IPS-20b (cell line): ENCODE data around the gene DYNLT4.
A peak's percentile ranks its signal among the peaks of the same experiment; 100 is the strongest.

ENCODE experiments used
- H3K27ac ChIP-seq: one replicate; pipeline ENCODE4 v1.5.1; 2013; ENCODE audit warnings: low read length
- H3K27me3 ChIP-seq: 2 replicates; pipeline ENCODE4 v1.6.1; 2013; ENCODE audit warnings: mild to moderate bottlenecking, low read length, inconsistent platforms; ENCODE audit not compliant: insufficient read depth
- H3K36me3 ChIP-seq: 2 replicates; pipeline ENCODE4 v1.6.1; 2013; ENCODE audit warnings: low read depth, mild to moderate bottlenecking, inconsistent platforms, low read length, moderate library complexity; ENCODE audit not compliant: insufficient read depth
- H3K4me1 ChIP-seq: 2 replicates; pipeline ENCODE4 v1.6.1; 2013; ENCODE audit warnings: mild to moderate bottlenecking, control low read depth, inconsistent platforms, low read length, moderate library complexity; ENCODE audit not compliant: insufficient read depth
- H3K4me3 ChIP-seq: 2 replicates; pipeline ENCODE4 v1.5.1; 2013; ENCODE audit warnings: mild to moderate bottlenecking, low read length, inconsistent platforms
- H3K9ac ChIP-seq: 2 replicates; pipeline ENCODE4 v1.6.1; 2013; ENCODE audit warnings: low read depth, mild to moderate bottlenecking, inconsistent platforms, low read length, moderate library complexity
- H3K9me3 ChIP-seq: 2 replicates; pipeline ENCODE4 v1.6.1; 2013; ENCODE audit warnings: mild to moderate bottlenecking, low read depth, low read length, inconsistent platforms; ENCODE audit not compliant: insufficient read depth

The DYNLT4 gene

GRCh38 chr1:44806704-44807363 is at the start of gene DYNLT4:
DYNLT4 (minus strand) TSS chr1:44807351; CDS start chr1:44806668, 683 bp downstream.
- Histone ChIP-seq H3K9me3 (no peaks in the 10 kb centered on the region), H3K36me3 (peaks cover 29% of the 10 kb centered on the region), H3K4me1 (peaks cover 31% of the 10 kb centered on the region), H3K9ac (peak within 1 kb of the TSS; percentile 81), H3K27me3 (no peaks in the 10 kb centered on the region), H3K4me3 (peak within 1 kb of the TSS; percentile 37; the same call in 1 of the 2 replicates), H3K27ac (peak within 1 kb of the TSS; percentile 85)

GRCh38 chr1:44855742-44856141 is 48.6 kb upstream of the DYNLT4 start:
- Histone ChIP-seq H3K27ac (no peak overlapping the region), H3K36me3 (no peaks in the 10 kb centered on the region)

DNA sequence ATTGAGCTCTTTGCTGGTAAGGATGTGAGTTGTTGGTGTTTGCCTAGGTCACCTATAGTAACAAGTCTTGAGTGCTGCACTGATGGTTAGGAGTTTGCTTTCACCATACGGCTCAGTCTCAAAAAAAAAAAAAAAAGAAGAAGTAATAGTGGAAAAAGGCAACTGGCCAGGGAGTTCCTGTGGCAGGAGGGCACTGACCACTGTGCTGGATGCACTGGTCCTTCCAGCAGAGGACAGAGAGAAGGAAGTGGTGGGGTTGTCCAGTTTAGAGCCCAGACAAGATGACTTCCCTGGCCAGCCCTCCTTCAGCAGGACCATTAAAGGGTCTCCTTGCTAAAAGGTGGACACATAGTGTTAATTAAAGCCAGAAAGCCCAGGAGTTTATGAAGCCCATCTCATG is 47.8 kb upstream of the DYNLT4 start:
- Histone ChIP-seq H3K36me3 (no peaks in the 10 kb centered on the region), H3K4me3 (no peak overlapping the region), H3K4me1 (no peaks in the 10 kb centered on the region), H3K27me3 (no peaks in the 10 kb centered on the region), H3K27ac (no peak overlapping the region), H3K9ac (no peak overlapping the region), H3K9me3 (no peaks in the 10 kb centered on the region)

More at GRCh38 chr1:44855742-44856141, 48.6 kb upstream of the DYNLT4 start:
- no peak overlapping the region for H3K9ac ChIP-seq
- H3K4me1 ChIP-seq = no peaks in the 10 kb centered on the region
- no peaks in the 10 kb centered on the region for H3K9me3 ChIP-seq
- H3K4me3 ChIP-seq = no peak overlapping the region
- H3K27me3 ChIP-seq = no peaks in the 10 kb centered on the region

GRCh38 chr1:44853201-44853600 is 46.0 kb upstream of the DYNLT4 start:
- no peak overlapping the region for H3K4me3 ChIP-seq
- H3K36me3 ChIP-seq = no peaks in the 10 kb centered on the region
- H3K4me1 ChIP-seq = no peaks in the 10 kb centered on the region
- H3K27ac ChIP-seq = no peak overlapping the region
- H3K27me3 ChIP-seq = no peaks in the 10 kb centered on the region
- no peak overlapping the region for H3K9ac ChIP-seq
- no peaks in the 10 kb centered on the region for H3K9me3 ChIP-seq

DNA sequence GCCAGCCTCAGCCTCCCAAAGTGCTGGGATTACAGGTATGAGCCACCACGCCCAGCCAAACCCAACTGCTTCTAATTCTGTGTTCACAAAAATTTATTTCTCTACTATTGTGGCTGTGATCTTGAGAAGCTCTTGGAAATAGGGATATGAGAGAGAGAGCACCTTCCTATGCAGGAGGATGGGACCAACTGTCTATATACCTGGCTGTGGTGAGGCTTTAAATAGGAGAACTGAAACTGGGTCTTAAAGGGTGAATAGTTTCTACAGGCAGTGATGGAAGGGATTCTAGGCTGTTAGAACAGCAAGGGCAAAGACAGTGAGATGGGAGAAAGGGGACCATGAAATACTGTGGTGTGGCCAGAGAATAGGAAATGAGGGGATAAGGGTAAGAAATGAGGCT is 44.2 kb upstream of the DYNLT4 start:
- Histone ChIP-seq H3K9me3 (no peaks in the 10 kb centered on the region), H3K9ac (no peak overlapping the region), H3K27ac (no peak overlapping the region), H3K36me3 (no peaks in the 10 kb centered on the region), H3K27me3 (no peaks in the 10 kb centered on the region), H3K4me1 (no peaks in the 10 kb centered on the region), H3K4me3 (no peak overlapping the region)

DNA sequence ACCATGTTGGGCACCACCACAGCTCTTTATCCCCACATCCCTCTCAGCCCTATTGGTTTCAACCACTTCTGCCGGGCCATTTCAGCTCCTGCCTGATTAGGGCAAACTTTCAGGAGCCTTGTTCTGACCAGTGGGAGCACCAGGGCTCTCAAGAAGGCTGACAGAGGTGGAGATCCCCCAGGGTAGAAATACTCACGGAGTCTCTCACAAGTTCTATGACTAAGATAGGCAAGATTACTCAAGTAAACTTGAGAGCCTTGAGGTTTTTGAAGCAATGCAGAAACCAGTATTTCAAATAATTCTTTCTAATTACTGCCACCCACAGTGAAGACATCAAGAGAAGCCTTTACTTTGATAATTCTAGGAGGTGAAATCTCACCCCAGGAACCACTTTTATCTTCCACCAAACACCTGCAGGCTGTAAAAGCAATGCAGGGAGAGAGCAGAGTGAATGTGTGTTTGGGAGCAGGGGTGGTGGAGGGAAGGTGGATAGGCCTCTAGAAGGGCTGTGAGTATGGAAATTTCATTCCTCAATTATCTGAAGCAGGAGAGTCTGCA is 42.5 kb upstream of the DYNLT4 start:
- Histone ChIP-seq H3K4me3 (no peak overlapping the region), H3K27me3 (no peaks in the 10 kb centered on the region), H3K36me3 (no peaks in the 10 kb centered on the region), H3K9me3 (no peaks in the 10 kb centered on the region), H3K27ac (no peak overlapping the region), H3K9ac (no peak overlapping the region), H3K4me1 (no peaks in the 10 kb centered on the region)

DNA sequence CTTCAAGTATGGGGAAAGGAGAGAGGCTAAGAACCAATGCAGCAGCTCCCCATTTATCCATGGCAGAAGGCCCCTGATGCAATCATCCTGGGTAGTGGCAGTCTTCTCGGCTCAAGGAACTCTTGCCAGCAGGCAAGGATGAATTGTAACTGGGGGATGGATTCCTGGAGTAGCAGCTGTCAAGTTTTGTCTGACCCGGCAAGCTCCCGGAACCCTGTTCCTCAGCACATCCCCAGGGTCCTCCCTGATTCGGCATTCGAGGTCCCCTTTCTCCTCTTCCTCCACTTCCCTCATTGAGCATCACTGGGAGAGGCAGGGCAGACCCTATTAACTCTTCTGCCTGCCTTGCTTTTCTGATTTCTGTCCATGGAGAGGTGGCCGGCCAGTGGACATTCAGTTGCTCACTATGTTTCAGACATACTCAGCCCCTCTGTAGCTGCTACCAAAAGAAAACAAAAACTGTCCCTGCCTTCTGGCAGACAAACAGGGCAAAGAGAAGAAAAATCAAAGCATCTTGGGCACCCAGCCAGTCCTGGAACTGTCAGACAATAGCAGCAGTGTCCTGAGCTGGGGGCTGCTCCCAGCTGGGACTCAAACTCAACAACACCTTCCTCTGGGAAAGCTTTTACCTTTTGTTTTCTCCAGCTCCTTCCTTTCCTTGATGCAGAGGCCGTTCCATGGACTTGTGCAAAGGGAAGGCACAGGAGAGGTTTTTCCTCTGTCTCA is 41.5 kb upstream of the DYNLT4 start:
- no peaks in the 10 kb centered on the region for H3K4me1 ChIP-seq
- no peaks in the 10 kb centered on the region for H3K9me3 ChIP-seq
- no peak overlapping the region for H3K4me3 ChIP-seq
- no peak overlapping the region for H3K27ac ChIP-seq
- no peak overlapping the region; the same call in 1 of the 2 replicates for H3K9ac ChIP-seq
- H3K36me3 ChIP-seq = no peaks in the 10 kb centered on the region
- H3K27me3 ChIP-seq = no peaks in the 10 kb centered on the region

GRCh38 chr1:44847845-44848244 is 40.7 kb upstream of the DYNLT4 start:
- Histone ChIP-seq H3K4me1 (no peaks in the 10 kb centered on the region), H3K27ac (no peak overlapping the region), H3K9me3 (no peaks in the 10 kb centered on the region), H3K27me3 (peaks cover 1% of the 10 kb centered on the region; the same call in 1 of the 2 replicates), H3K9ac (no peak overlapping the region), H3K36me3 (no peaks in the 10 kb centered on the region), H3K4me3 (no peak overlapping the region)

DNA sequence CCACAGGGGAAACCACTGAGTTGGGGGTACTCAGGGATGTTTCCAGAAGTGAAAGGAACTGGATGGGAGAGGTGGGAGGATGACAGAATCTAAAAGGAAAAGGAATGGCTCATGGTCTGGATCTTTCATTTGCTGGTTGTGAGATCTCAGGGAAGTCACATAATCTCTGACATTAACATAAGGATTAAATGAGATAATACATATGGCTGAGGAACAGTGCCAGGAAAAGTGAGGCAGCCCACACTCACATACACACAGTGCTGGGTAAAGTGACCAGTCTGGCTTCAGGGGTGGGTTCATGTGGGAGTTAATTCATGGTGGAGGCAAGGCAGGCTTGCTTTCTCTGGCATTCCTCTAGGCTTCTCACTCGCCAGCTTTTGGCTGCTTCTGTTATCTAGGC is 39.8 kb upstream of the DYNLT4 start:
- Histone ChIP-seq H3K9me3 (no peaks in the 10 kb centered on the region), H3K27ac (no peak overlapping the region), H3K27me3 (peaks cover 10% of the 10 kb centered on the region), H3K4me3 (no peak overlapping the region), H3K4me1 (no peaks in the 10 kb centered on the region), H3K9ac (no peak overlapping the region), H3K36me3 (no peaks in the 10 kb centered on the region)

- Histone ChIP-seq H3K4me3 (peak within 1 kb of the TSS; percentile 73; the same call in 1 of the 2 replicates), H3K9ac (peak within 1 kb of the TSS; percentile 41; the same call in 1 of the 2 replicates), H3K9me3 (no peaks in the 10 kb centered on the region), H3K4me1 (no peaks in the 10 kb centered on the region), H3K36me3 (no peaks in the 10 kb centered on the region), H3K27me3 (peaks cover 24% of the 10 kb centered on the region), H3K27ac (no peak within 1 kb of the TSS)
These were observed 35.9 kb upstream of the DYNLT4 start, which contains the start of gene PTCH2 for GRCh38 chr1:44842862-44843655. PTCH2 (minus strand) TSS chr1:44843253; CDS start chr1:44842932, 321 bp downstream.

DNA sequence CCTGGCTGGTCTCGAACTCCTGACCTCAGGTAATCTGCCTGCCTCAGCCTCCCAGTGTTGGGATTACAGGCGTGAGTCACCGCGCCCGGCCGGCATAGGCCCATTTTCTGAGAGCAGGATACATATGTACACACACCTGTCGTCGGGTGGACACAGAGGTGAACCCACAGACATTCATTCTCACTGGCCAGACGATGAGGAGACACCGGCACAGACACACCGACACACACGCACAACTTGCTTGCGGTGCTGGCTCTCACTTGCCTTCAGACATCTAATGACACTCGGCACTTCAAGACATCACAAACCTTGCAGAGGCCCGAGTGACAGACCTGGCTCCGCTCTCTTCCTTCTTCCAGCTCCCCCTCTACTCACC is 35.3 kb upstream of the DYNLT4 start:
- H3K27ac ChIP-seq = no peak overlapping the region
- peak overlapping the region; percentile 73; the same call in 1 of the 2 replicates for H3K4me3 ChIP-seq
- H3K9ac ChIP-seq = no peak overlapping the region; the same call in 1 of the 2 replicates
- H3K27me3 ChIP-seq = peaks cover 24% of the 10 kb centered on the region
- no peaks in the 10 kb centered on the region for H3K4me1 ChIP-seq
- H3K36me3 ChIP-seq = no peaks in the 10 kb centered on the region
- H3K9me3 ChIP-seq = no peaks in the 10 kb centered on the region
